HL-60 (cell line): Measurements from ENCODE around the gene XPNPEP3.

Experiments used
- DNase-seq, 2 experiments: peaks; one replicate each; pipeline ENCODE4 v3.0.0-alpha.2; 2010 to 2020; ENCODE audit warnings: low read depth in 1 of 2, low spot score in 1 of 2
- H3K27ac ChIP-seq: fragments of 250-450 bp; sonication (Bioruptor Pico); replicated peaks from 2 replicates; pipeline ENCODE4 v1.5.1; 2020; ENCODE audit warnings: mild to moderate bottlenecking, moderate library complexity
- H3K27me3 ChIP-seq: fragments of 250-450 bp; sonication (Bioruptor Pico); 2 replicates; pipeline ENCODE4 v1.5.1; 2021; ENCODE audit warnings: mild to moderate bottlenecking, moderate library complexity; ENCODE audit not compliant: insufficient read depth, poor library complexity, severe bottlenecking
- H3K4me3 ChIP-seq: replicated peaks from 2 replicates; pipeline ENCODE4 v1.5.1; 2011; ENCODE audit warnings: mild to moderate bottlenecking, control low read depth, low read length; ENCODE audit not compliant: insufficient read depth
- GABPA ChIP-seq: IDR thresholded peaks from 2 replicates; pipeline ENCODE4 v1.6.1; 2012; ENCODE audit warnings: low read depth
- POLR2AphosphoS5 ChIP-seq: IDR thresholded peaks from 2 replicates; pipeline ENCODE4 v1.6.1; 2012; ENCODE audit warnings: low read depth
- SPI1 ChIP-seq: IDR thresholded peaks from 2 replicates; pipeline ENCODE4 v1.6.1; 2012; ENCODE audit warnings: low read depth, mild to moderate bottlenecking, borderline replicate concordance
- TF ChIP-seq, protein P1 (sequence below): IDR thresholded peaks from one replicate; pipeline ENCODE4 v1.5.1; 2011; ENCODE audit warnings: low read length, control low read depth, inconsistent platforms; ENCODE audit not compliant: insufficient read depth
- TF ChIP-seq, protein P2 (sequence below): IDR thresholded peaks from 2 replicates; pipeline ENCODE4 v1.6.1; 2012; ENCODE audit warnings: low read depth; ENCODE audit not compliant: insufficient replicate concordance

Gene XPNPEP3

DNA sequence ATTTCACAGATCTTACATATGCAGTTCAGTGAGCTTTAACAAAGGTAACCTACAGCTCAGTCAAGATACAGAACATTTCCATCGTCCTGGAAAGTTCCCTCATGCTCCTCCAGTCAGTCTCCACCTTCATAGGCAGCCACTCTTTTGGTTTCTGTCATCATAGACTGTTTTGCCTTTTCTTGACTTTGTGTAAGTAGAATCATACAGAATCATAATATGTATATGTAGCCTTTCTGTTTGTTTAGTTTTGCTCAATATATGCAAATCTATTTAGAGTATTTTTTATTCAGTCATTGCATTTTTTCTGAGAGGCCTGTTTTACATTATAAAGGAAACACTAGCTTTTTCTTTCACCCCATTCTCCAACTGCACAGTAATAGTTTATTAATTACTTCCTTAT lies 20.0 kb downstream of the XPNPEP3 start:
- no peak for DNase-seq
- Histone ChIP-seq H3K4me3 (no peak overlapping the region), H3K27ac (no peak overlapping the region), H3K27me3 (no peaks in the 10 kb centered on the region)
- no peak for TF ChIP-seq POLR2AphosphoS5
- TF ChIP-seq, protein P1, sequence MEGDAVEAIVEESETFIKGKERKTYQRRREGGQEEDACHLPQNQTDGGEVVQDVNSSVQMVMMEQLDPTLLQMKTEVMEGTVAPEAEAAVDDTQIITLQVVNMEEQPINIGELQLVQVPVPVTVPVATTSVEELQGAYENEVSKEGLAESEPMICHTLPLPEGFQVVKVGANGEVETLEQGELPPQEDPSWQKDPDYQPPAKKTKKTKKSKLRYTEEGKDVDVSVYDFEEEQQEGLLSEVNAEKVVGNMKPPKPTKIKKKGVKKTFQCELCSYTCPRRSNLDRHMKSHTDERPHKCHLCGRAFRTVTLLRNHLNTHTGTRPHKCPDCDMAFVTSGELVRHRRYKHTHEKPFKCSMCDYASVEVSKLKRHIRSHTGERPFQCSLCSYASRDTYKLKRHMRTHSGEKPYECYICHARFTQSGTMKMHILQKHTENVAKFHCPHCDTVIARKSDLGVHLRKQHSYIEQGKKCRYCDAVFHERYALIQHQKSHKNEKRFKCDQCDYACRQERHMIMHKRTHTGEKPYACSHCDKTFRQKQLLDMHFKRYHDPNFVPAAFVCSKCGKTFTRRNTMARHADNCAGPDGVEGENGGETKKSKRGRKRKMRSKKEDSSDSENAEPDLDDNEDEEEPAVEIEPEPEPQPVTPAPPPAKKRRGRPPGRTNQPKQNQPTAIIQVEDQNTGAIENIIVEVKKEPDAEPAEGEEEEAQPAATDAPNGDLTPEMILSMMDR: no peak
- TF ChIP-seq, protein P2, sequence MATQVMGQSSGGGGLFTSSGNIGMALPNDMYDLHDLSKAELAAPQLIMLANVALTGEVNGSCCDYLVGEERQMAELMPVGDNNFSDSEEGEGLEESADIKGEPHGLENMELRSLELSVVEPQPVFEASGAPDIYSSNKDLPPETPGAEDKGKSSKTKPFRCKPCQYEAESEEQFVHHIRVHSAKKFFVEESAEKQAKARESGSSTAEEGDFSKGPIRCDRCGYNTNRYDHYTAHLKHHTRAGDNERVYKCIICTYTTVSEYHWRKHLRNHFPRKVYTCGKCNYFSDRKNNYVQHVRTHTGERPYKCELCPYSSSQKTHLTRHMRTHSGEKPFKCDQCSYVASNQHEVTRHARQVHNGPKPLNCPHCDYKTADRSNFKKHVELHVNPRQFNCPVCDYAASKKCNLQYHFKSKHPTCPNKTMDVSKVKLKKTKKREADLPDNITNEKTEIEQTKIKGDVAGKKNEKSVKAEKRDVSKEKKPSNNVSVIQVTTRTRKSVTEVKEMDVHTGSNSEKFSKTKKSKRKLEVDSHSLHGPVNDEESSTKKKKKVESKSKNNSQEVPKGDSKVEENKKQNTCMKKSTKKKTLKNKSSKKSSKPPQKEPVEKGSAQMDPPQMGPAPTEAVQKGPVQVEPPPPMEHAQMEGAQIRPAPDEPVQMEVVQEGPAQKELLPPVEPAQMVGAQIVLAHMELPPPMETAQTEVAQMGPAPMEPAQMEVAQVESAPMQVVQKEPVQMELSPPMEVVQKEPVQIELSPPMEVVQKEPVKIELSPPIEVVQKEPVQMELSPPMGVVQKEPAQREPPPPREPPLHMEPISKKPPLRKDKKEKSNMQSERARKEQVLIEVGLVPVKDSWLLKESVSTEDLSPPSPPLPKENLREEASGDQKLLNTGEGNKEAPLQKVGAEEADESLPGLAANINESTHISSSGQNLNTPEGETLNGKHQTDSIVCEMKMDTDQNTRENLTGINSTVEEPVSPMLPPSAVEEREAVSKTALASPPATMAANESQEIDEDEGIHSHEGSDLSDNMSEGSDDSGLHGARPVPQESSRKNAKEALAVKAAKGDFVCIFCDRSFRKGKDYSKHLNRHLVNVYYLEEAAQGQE: no peak
- TF ChIP-seq GABPA: no peak

DNA sequence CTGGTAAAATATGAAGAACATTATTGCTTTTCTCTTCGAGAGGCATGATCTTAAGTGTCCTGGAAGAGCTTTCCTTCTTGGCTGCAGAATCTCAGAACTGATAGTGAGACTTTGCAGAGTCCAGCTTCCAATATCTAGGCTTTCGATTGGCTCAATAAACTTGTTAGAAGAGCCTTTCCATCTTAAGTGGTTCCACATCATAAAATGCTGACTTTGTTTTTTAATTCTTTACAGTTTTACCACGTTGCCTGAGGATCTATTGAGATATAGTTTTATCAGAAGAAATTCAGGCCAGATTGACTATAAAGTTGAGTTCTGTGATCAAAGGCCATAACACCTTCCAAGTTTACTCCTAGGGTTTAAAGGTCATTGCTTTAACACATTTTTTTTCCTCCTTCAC lies 20.5 kb downstream of the XPNPEP3 start:
- Histone ChIP-seq H3K27ac (no peak overlapping the region), H3K27me3 (no peaks in the 10 kb centered on the region), H3K4me3 (no peak overlapping the region)
- DNase-seq: no peak
- TF ChIP-seq GABPA (no peak), POLR2AphosphoS5 (no peak), SPI1 (no peak)
- TF ChIP-seq, protein P1: no peak
- TF ChIP-seq, protein P2: no peak

DNA sequence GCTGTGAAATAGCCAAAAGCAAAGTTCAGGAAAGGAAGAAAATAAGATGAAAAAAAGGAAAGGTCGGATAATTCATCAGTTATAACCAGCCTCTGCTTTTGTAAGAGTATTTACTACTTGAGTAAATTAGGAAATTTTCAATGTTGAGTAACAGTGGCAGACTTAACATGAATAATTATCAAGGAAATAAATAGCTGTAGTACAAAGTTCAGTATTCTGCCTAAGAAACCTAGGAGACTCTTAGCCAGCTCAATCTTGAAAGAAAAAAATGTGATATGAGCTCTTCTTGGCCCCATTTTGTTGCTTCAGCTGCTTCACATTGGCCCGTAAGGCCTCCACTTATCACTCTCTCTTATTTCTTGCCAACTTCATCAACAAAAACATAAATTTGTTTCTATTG lies 22.0 kb downstream of the XPNPEP3 start:
- TF ChIP-seq, protein P2: no peak
- TF ChIP-seq POLR2AphosphoS5 (no peak), SPI1 (no peak), GABPA (no peak)
- TF ChIP-seq, protein P1: no peak
- H3K27ac ChIP-seq: no peak overlapping the region
- H3K27me3 ChIP-seq: no peaks in the 10 kb centered on the region
- no peak overlapping the region for H3K4me3 ChIP-seq
- no peak for DNase-seq
